Measurements from ENCODE around the gene FASTK.

The FASTK gene

GRCh38 chr7:151068069-151068773 lies 12.4 kb downstream of the FASTK start:
- no peak for DNase-seq (ENCODE audit: low read depth in 4 of 4, low spot score in 1 of 4)

GRCh38 chr7:151066273-151066974 lies 14.2 kb downstream of the FASTK start:
- no peak for DNase-seq (ENCODE audit: low read depth in 4 of 4, low spot score in 1 of 4)

- no peak for DNase-seq (ENCODE audit: low read depth in 4 of 4, low spot score in 1 of 4)
Observed at GRCh38 chr7:151065516-151065915, 15.1 kb downstream of the FASTK start.

GRCh38 chr7:151064993-151065392 lies 15.6 kb downstream of the FASTK start:
- DNase-seq (ENCODE audit: low read depth in 4 of 4, low spot score in 1 of 4): no peak

- DNase-seq (ENCODE audit: low read depth in 4 of 4, low spot score in 1 of 4): no peak
Observed at GRCh38 chr7:151064454-151064853, 16.2 kb downstream of the FASTK start.

- no peak for DNase-seq (ENCODE audit: low read depth in 4 of 4, low spot score in 1 of 4)
Observed at GRCh38 chr7:151063212-151063561, 17.4 kb downstream of the FASTK start.

GRCh38 chr7:151062399-151063211 lies 18.0 kb downstream of the FASTK start:
- DNase-seq (ENCODE audit: low read depth in 4 of 4, low spot score in 1 of 4): no peak

- no peak for DNase-seq (ENCODE audit: low read depth in 4 of 4, low spot score in 1 of 4)
Observed at GRCh38 chr7:151062111-151062398, 18.6 kb downstream of the FASTK start.

- DNase-seq (ENCODE audit: low read depth in 4 of 4, low spot score in 1 of 4): no peak
Observed at GRCh38 chr7:151061213-151062110, 19.1 kb downstream of the FASTK start.

- no peak for DNase-seq (ENCODE audit: low read depth in 4 of 4, low spot score in 1 of 4)
Observed at GRCh38 chr7:151060416-151061212, 20.0 kb downstream of the FASTK start.

GRCh38 chr7:151060113-151060415 lies 20.5 kb downstream of the FASTK start:
- no peak for DNase-seq (ENCODE audit: low read depth in 4 of 4, low spot score in 1 of 4)

- peak in 2 of 4 experiments; percentile 57 to 69 for DNase-seq (ENCODE audit: low read depth in 4 of 4, low spot score in 1 of 4)
Observed at GRCh38 chr7:151059367-151060112, 21.1 kb downstream of the FASTK start, which contains the start of gene SLC4A2. SLC4A2 (plus strand) TSS chr7:151059589; CDS start chr7:151061988, 2,399 bp downstream.

- DNase-seq (ENCODE audit: low read depth in 4 of 4, low spot score in 1 of 4): no peak
Observed at GRCh38 chr7:151058781-151059366, 21.7 kb downstream of the FASTK start.

- DNase-seq (ENCODE audit: low read depth in 4 of 4, low spot score in 1 of 4): peak; percentile 87 to 96 (median 92)
Observed at GRCh38 chr7:151057989-151058780, 22.4 kb downstream of the FASTK start.

- no peak for DNase-seq (ENCODE audit: low read depth in 4 of 4, low spot score in 1 of 4)
Observed at GRCh38 chr7:151057506-151057988, 23.1 kb downstream of the FASTK start, which contains the start of gene CDK5. CDK5 (minus strand) TSS chr7:151057897; CDS start chr7:151057848, 49 bp downstream.

GRCh38 chr7:151056666-151057505 lies 23.7 kb downstream of the FASTK start:
- no peak for DNase-seq (ENCODE audit: low read depth in 4 of 4, low spot score in 1 of 4)

- DNase-seq (ENCODE audit: low read depth in 4 of 4, low spot score in 1 of 4): no peak
Observed at GRCh38 chr7:151056283-151056665, 24.3 kb downstream of the FASTK start.

All from stimulated activated CD4-positive, alpha-beta T cell treated with anti-CD3 and anti-CD28 coated beads, Interleukin-1b, Interleukin-23, amount 100 ng/mL, for 24 hours (primary cell).